ENCODE data around the gene BPIFB6. TPM values are rescaled to one million over a fixed set of nuclear protein-coding genes. Genes with fewer than 3 reads are reported as not detected.
A peak's percentile ranks its signal among the peaks of the same experiment; 100 is the strongest.

Gene BPIFB6
- total RNA-seq, 1 donor from 2014 or later, result not detected

DNA sequence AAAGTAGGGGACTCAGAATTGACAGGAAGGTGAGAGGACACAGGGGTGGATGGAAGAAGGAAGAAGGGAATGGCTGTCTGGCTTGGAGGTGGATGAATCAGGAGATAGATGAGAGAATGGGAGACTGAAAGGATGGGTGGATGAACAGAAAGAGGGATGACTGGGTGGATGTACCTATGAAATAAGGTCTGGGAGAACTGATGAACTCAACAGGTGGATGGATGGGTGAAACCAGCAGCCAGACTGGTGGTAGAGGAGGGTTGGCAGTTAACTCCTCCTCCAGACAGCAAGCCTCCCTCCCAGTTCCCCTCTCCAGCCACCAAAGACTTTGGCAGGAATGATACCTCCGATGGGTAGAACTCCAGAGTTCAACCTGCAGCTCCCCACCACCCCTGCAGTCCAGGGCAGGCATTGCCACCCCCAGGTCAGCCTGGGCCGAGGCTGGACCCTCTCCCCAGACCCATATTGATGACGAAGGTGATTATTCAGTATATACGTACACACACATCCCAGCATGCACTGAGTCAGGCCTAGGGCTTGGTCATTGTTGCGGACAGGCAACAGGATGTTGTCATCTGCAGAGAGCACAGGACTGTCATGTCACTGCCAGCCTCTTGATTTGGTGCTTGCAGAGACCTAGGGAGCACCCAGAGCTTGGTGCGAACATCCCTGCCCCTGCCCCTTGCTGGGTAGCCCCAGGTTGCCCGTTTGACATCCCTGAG lies 29.2 kb upstream of the BPIFB6 start:
- no peak for DNase-seq

DNA sequence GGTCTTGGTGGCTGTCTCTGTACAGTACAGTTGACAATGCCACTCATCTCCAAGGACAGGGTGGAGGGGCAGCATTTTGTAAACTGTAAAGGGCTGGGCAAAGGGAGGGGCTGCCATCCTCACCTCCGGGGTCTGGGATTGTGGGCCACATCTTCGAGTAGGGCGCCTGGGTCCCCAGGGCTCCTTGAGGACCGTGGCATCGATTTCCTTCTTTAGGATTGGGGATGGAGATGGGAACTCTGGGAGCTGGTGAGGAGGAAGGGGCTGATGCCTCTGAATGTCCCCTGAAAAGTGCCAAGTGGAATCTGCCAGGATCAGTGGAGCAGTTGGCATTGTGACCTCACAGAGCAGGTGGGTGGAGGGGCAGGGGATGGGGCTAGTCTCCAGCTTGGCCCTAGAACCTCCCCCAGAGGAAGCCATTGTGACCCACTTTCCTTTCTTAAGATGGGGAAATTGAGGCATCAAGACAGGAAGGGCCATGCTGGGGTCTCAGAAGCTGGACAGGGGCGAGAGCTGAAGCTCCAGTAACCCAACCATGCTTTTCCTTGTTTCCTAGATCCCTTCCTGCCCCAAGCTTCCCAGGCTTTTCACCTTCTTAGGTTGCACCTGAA lies 27.2 kb upstream of the BPIFB6 start, which contains the start of gene SUN5:
SUN5 (minus strand) TSS at position 293 of the 611 bp plus-strand sequence; CDS start at position 200, 93 bp downstream.
- DNase-seq, result no peak

DNA sequence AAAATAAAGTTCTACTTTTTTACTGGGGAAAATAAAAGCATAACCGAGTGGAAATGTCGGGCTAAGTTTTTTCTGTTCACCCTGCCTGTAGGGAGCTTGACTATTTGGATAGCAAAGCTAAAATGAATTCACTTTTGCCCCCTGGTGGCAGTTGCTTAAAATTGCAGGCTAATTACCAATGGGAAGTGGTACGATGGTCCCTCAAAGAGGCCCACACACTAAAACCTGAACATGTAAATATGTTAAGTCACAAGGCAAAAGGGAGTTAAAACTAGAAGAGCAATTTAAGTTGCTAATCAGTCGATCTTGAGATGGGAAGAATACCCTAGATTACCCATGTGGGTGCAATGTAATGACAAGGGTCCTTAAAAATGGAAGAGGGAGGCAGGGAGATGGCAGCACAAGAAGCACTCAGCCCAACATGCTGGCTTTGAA lies 26.3 kb upstream of the BPIFB6 start:
- peak; percentile 23 for DNase-seq

DNA sequence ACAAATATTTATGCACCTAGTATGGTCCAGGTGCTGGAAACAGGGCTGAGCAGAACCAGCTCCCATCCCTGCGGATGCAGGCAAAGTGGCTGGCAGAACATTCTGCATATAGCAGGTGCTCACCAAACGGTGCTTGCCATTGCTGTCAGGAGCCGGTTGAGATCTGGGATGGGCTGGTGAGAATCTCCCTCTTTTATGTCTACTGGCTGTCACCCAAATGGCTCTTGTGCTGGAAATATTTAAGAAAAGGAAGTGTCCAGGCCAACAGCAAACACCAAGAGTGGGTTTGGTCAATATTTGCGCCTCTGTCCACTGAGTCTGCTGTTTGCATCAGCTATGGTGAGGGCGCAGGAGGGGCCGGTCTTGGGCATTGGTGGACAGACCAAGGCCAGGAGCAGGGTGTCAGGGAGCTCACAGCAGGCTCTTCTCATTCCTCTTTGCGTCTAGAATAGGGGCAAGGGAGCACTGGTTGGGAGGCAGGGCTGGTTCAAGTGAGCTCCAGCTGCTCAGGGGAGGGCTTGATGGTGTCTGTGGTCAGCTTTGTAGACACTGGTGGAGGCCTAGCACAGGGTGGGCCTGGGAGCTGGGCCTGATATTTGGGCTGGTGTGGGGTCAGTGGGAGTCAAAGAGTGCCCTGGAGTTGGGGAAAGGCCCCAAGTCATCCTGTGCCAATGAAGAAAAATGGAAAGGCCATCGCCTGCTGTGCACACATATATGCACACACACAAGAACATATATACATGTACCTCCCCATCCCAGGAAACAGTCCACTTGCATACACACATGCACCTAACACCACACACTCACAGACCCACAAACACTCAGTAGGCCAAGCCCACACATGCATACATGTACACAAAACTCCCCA lies 25.3 kb upstream of the BPIFB6 start:
- DNase-seq, result no peak

DNA sequence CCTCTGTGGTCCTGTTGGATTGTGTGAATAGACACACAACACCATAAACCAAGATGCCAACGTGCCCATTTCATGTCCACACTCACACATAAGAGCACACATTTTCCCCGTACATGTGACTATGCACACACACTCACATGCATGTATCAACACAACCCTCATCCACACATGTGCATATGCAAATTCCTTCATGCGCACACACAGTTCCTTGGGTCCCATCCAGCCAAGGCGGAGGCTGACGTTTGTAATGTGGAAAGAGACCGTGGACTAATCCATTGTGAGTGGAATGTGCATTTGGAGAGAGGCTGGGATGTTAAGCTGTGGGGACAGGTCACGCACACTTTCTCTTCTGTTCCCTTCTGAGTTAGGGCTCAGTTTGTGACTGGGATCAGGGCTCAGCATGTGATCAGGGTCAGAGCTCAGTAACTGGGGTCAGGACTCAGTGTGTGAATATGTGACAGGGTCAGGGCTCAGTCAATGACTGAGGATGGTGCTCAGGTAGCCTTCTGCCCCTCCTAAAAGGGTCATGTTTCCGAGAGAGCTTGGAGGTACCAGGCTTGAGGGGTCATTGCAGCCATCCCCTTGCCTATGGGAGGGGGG lies 24.6 kb upstream of the BPIFB6 start:
- DNase-seq, result no peak

DNA sequence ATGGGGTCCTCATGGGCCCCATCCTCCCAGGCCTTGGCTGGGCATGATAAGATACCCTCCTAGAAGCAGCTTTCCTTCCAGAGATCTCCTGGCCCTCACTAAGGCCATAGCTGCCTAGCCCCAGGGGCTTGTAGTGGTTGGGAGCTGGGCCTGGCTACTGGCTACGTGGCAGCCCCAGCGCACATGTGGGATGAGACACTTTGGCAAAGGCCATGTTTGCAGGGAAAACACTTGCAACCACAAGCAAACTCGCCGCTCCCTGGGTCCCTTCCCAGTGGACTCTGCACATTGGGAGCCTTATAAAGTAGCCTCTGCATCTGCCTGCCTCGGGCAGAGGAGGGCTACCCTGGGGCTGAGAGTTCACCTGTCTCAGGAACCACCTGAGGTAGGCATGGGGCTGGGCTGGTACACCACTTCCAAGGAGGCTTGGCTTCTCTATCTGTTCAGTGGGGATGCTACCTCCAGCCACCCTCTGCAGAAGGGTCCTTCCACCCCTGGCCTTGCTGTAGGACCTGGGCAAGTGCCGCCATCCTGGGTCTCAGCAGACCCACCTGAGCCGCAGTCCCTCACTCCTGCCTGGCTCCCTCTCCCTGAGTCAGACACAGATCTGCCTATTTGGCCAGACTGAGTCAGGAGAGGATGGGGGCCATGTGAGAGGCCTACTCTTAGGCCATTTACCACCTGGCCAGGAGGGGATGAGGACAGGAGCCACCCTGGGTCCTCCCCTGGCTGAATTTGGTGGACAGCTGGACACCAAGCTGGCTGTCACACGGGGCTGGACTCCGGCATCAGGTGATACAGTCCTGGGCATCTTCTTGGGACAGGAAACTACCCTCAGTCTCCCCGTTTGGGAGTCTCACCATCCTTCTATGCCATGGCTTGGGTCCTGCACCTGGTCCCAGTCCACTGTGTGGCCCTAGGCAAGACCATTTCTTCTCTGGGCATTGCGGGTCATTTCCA lies 23.8 kb upstream of the BPIFB6 start, which contains the start of gene BPIFB2:
BPIFB2 (plus strand) TSS at position 329 of the 960 bp plus-strand sequence. CDS start 871 bp downstream, outside the sequence.
- no peak for DNase-seq

DNA sequence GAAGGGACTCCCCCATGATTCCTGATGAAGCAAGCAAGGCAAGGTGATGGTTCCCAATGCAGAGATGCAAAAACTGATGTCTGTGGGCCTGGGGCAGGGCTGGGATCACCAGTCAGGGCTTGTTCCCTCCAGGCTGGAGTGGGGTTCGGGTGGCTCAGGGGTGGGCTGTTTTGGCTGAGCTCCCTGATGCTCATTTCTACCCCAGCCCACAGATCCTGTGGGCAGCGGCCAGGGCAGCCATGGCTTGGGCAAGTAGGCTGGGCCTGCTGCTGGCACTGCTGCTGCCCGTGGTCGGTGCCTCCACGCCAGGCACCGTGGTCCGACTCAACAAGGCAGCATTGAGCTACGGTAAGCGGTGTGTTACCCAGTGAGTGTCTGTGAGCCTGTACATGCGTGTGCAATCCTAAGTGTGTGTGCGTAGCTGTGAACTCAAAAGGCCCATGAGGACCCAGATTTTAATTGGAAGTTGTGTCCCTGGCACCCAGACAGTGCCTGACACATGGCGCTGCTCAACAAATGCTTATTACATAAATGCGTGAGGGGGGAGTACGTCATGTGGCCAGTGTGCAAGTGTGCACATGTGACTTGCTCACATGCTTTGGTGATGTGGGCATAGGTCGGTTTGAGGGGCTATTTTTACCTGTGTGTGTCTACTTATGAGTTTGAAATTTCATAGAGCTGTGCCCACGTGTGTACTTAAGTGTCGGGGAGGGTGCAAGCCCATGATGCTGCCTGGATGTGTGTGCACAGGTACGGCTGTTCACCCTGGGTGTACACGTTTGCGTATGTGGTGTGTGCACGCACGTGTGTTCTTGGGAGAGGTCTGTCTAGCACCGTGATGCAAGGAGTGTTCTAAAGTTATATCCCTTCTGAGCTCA lies 22.9 kb upstream of the BPIFB6 start:
- no peak for DNase-seq

DNA sequence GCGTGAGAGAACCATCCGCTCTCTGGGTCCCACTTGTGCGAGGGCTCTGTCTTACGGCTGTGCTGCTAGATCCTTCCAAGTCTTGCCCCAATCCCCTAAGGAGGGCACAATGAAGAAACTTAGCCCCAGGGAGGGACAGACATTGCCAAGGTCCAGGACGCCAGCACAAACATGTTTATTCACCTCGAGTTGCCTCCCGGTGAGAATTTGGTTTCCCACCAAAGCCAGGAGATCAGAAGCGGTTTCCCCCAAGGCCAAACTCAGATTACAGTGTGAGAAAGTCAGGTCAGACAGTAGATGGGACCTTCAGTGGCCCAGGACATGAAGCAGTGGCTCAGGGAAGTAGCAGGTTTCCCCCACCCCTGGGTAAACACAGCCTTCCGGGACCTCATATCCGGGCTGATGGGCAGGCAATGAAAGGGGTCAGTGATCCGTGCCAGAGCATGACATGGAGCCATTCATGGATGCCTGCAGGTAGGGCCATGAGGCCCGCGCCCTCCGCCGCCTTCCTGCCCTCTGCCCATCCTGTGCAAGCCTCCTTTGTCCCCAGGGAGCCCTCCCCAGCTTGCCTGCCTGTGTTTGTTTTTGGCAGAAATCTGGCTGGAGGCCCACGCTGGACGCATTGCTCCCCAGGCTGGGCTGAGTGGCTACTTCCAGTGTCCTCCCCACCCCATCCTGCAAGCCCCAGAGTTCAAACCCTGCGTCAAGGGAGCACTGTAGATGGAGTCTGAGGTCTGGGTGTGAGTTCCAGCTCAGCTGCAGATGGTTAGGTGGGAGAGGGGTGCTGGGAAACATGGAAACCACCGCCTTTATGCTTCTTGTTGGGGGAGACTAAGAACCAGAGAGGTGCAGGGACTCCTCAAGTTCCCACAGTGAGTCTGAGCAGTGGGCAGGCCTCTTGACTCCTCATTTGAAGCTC lies 22.0 kb upstream of the BPIFB6 start:
- DNase-seq, result peak; percentile 4

DNA sequence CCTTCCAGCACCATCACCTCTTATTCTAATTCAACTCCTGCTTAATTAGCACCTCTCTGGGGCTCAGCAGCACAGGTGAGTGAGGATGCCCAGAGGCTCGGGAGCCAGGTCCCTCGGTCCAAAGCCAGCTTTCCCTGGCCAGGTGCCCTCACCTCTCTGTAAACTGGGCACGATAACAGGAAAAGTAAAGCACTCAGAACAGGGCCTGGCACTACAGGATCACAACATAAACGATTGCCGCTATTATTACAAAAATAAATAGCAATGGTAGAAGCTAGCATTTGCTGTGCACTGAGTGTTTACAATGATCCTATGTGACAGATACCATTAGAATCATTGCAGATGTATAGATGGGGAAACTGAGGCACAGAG lies 21.3 kb upstream of the BPIFB6 start:
- DNase-seq, result no peak

DNA sequence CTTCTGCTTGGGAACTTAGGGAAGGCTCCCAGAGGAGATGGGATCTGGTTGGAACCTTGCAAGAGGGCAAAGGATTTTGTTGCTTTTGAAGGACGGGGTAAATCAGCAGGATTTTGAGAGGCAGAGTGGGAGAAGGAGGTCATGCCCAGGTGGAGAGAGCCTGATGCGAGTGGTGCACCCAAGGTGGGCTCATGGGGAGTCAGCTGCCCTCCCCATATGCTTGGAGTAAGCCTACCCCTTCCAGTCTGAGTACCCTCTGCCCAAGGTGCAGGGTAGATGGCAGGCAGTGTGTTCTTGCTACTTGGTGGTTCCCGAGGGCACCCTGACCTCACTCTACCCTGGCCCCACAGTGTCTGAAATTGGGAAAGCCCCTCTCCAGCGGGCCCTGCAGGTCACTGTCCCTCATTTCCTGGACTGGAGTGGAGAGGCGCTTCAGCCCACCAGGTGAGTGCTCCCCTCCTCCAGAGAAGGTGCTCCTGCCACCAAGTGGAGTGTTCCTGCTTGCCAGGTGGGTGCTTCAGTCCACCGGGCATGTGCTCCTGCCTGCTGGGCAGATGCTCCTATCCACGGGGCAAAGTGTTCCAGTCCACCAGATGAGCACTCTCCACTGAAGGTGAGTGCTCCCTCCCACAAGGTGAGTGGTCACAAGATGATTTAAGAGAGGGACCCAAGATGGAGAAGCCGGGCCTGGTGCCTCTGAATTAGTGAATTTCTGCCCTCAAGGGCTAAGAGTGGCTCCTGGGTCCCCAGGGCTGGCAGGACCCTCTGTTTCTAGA lies 20.6 kb upstream of the BPIFB6 start:
- DNase-seq, result no peak

DNA sequence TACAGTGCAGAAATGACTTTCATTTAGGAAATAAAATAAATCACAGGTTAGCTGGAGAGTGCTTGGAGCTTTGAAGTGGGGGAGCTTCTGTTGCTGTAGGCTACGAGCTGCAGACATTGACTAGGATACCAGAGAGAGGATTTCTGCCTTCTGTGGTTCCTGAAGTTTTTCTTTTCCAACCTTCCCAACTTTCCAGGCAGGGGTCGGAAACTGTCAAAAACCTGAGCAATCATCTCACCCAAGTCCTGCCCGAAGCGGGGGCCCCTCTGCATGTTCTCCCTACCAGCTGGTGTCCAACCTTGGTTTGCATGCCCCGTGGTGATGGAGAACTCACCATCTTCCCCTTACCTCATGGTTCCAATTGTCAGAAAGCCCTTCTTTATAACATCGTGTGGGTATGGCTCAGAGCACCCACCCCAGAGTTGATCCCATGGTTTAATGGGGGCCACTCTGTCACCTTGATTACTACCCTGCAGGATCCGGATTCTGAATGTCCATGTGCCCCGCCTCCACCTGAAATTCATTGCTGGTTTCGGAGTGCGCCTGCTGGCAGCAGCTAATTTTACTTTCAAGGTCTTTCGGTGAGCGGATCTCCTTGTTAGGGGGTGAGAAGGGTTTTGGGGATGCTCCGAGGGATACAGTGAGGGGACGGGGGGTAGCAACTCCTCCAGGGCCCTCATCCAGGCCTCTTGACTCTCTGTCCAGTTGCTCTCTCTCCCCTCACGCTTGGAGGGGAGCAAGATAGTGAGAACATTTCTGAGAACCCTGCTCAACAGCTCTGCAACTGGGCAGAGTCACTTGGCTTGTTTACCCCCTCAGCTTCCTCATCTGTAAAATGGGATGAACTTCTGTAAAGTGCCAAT lies 18.9 kb upstream of the BPIFB6 start:
- DNase-seq, result no peak

DNA sequence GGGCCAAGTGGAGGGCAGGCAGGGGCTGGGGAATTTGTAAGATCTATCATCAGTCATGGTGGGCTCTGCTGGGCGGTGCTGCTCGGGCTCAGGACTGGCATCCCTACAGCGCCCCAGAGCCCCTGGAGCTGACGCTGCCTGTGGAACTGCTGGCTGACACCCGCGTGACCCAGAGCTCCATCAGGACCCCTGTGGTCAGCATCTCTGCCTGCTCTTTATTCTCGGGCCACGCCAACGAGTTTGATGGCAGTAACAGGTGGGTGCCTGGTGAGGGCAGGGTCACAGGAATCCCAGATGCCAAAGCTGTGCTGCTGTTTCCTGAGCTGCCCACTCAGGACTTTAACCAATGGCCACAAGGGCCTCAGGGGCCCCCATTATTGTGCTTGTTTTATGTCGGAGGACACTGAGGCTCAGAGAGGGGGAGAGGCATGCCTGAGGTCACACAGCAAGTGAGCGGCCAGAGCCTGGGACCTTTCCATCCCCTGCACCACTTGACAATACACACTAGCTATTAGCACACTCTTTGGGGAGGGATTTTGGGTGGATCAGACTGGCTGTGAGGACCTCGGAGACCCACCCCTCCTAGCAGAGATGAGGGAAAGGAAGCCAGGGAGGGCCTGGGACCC lies 17.6 kb upstream of the BPIFB6 start:
- DNase-seq, result no peak

DNA sequence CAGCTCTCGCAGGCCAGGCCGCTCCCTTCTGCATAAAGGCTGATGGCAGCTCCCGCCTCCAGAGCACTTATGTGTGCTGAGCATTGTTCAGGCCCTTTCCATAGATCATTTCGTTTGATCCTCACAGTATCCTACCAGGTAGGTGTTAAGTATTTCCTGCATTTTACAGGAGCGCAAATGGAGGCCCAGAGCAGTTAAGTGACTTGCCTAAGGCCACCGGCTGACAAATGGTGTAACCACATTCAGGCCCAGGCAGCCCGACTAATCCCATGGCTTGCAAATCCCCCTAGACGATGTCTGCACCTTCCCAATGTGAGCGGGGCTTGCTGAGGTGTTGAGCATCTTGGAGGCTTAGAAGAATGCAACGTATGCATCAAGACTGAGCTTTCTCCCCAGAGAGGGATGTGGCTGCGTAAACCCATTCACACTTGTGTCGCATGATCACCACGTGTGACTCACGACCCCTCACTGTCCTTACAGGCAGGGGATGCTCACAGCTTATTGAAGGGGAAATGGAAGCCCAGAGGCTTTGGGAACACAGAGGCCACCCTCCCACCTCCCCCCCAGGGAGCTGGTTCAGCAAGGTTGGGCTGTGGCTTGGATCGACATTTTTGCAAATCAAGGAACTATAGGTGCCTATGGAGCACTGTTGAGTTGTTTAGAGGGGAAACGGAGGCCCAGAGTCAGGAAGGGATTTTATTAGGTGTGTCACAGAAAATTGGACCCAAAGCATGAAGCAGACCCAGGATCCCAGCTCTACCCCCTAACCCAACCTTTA lies 16.9 kb upstream of the BPIFB6 start:
- DNase-seq, result no peak

DNA sequence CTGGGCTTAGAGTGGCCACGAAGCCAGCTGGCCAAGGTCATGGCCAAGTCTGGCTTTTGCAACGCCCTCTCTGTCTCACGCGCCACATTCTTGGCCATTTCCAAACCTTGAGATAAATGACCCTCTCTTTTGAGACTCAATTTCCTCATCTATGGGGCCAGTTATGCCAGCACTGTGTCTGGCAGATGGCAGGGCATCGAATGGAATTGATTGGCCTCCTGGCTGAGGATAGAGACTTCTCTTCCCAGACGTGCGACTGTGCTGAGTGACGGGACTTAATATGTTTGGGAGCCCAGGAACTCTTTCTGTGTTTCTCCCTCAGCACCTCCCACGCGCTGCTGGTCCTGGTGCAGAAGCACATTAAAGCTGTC lies 16.3 kb upstream of the BPIFB6 start:
- no peak for DNase-seq

DNA sequence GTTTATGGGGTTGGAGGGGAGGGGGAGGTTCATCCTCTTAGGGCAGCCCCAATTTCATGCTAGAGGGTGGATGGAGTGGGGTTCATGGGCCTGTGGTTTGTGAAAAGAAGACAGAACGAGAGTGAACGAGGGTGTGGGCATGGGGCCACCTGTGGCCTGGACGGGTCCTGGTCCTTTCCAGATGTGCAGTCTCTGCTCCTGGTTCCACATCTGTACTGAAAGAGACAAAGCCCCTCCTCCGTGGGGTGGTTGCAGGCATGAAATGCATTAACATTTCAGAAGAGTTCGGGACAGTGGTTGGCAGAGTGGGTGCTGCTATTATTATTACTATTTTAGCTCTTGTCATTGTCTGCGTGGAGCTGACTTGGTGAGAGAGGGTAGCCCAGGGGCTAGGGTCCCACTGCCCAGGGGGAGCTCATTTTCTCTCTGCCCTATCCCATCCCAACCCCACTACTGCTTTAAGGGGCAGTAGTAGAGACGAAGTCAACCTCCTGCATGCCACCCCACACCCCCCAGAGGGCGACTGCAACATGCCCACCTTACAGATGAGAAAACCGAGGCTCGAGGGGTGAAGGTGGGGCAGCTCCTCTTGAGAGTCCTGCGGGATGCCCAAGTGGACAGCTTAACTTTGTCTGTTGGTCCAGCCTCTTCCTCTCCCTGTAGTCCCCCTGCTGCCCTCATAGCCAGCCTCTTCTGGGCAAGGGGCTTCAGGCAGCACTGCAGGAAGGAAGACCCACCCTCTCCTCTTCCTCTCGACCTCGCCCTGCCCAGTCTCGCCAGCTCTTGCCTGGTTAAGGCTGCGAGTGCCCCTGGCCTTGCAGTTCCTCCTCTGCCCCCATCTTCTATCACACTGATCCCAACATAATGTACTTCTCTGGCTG lies 15.5 kb upstream of the BPIFB6 start:
- no peak for DNase-seq

All from dermis blood vessel endothelial cell (primary cell).